ENCODE results near the gene MSH3. TPM values are rescaled to one million over a fixed set of nuclear protein-coding genes. Genes with fewer than 3 reads are reported as not detected.

The MSH3 gene
- total RNA-seq, 1 experiment from 2014 or later: 21.9 TPM

DNA sequence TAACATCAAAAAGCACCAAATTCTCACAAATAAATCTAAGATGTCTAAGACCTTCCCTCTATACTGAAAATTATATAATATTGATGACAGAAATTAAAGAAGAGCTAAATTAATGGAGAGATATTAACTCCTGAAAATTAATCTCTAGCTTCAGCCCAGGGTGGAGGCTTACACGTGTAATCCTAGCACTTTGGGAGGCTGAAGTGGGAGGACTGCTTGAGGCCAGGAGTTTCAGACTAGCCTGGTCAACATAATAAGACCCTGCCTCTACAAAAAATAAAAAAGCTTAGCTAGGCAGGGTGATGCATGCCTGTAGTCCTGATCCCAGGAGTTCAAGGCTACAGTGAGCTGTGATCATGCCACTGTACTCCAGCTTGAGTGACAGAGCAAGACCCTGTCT lies 44.8 kb upstream of the MSH3 start:
- Mint-ChIP-seq H3K36me3 (ENCODE audit: insufficient read depth, unreplicated experiment) (no peaks in the 10 kb centered on the region), H3K9me3 (ENCODE audit: unreplicated experiment) (no peaks in the 10 kb centered on the region), H3K27ac (ENCODE audit: low read depth, unreplicated experiment) (no peak overlapping the region), H3K4me3 (ENCODE audit: unreplicated experiment) (no peak overlapping the region), H3K4me1 (ENCODE audit: insufficient read depth, unreplicated experiment) (no peaks in the 10 kb centered on the region), H3K27me3 (ENCODE audit: insufficient read depth, unreplicated experiment) (no peaks in the 10 kb centered on the region)
- intact Hi-C loops (cut with micrococcal nuclease): no loop called here
- no peak for DNase-seq (ENCODE audit: unreplicated experiment)
- TF ChIP-seq, protein P1, sequence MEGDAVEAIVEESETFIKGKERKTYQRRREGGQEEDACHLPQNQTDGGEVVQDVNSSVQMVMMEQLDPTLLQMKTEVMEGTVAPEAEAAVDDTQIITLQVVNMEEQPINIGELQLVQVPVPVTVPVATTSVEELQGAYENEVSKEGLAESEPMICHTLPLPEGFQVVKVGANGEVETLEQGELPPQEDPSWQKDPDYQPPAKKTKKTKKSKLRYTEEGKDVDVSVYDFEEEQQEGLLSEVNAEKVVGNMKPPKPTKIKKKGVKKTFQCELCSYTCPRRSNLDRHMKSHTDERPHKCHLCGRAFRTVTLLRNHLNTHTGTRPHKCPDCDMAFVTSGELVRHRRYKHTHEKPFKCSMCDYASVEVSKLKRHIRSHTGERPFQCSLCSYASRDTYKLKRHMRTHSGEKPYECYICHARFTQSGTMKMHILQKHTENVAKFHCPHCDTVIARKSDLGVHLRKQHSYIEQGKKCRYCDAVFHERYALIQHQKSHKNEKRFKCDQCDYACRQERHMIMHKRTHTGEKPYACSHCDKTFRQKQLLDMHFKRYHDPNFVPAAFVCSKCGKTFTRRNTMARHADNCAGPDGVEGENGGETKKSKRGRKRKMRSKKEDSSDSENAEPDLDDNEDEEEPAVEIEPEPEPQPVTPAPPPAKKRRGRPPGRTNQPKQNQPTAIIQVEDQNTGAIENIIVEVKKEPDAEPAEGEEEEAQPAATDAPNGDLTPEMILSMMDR (IDR thresholded peaks at IDR 0.05; ENCODE audit: unreplicated experiment): no peak
- ChIA-PET CTCF (interaction anchor here (0.6 kb wide), 1 partner anchor 16 kb away, joined by 3 read pairs; no protein-coding TSS in a partner anchor), POLR2A (no interaction called here)
- BruUV-seq (replicated peaks): no TSS peak

GRCh38 chr5:80615266-80615914 lies 39.1 kb upstream of the MSH3 start:
- Mint-ChIP-seq H3K4me3 (ENCODE audit: unreplicated experiment) (no peak overlapping the region), H3K4me1 (ENCODE audit: insufficient read depth, unreplicated experiment) (no peaks in the 10 kb centered on the region), H3K27me3 (ENCODE audit: insufficient read depth, unreplicated experiment) (no peaks in the 10 kb centered on the region), H3K36me3 (ENCODE audit: insufficient read depth, unreplicated experiment) (no peaks in the 10 kb centered on the region), H3K9me3 (ENCODE audit: unreplicated experiment) (no peaks in the 10 kb centered on the region), H3K27ac (ENCODE audit: low read depth, unreplicated experiment) (no peak overlapping the region)
- POLR2A ChIA-PET: interaction anchor here (0.8 kb wide), 1 partner anchor 10 kb away, joined by 3 read pairs; no protein-coding TSS in a partner anchor
- intact Hi-C loops (cut with micrococcal nuclease): no loop called here
- no TSS peak for BruUV-seq (replicated peaks)
- DNase-seq (ENCODE audit: unreplicated experiment): no peak
- TF ChIP-seq, protein P1 (IDR thresholded peaks at IDR 0.05; ENCODE audit: unreplicated experiment): no peak
- CTCF ChIA-PET: no interaction called here

DNA sequence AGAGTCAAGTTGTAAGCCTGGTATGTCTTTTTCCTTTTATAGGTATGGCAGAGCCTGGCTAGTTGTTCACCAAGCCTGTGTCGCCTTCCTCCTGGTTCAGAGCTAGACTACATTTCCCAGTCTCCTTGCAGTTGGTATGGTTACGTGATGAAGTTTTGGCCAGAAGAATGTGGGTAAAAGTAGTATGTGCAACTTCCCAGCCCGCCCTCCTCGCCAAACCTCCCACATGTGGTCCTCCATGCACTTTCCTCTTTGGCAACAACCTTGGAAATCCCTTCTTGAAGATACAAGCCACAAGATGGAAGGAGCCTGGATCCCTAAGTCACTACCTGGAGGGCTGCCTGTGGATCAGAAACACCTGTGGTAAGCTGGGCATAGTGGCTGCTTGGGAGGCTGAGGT lies 36.0 kb upstream of the MSH3 start:
- Mint-ChIP-seq H3K9me3 (ENCODE audit: unreplicated experiment) (no peaks in the 10 kb centered on the region), H3K27me3 (ENCODE audit: insufficient read depth, unreplicated experiment) (no peaks in the 10 kb centered on the region), H3K4me1 (ENCODE audit: insufficient read depth, unreplicated experiment) (no peaks in the 10 kb centered on the region), H3K36me3 (ENCODE audit: insufficient read depth, unreplicated experiment) (no peaks in the 10 kb centered on the region), H3K4me3 (ENCODE audit: unreplicated experiment) (no peak overlapping the region), H3K27ac (ENCODE audit: low read depth, unreplicated experiment) (no peak overlapping the region)
- intact Hi-C loops (cut with micrococcal nuclease): no loop called here
- ChIA-PET POLR2A (no interaction called here), CTCF (no interaction called here)
- TF ChIP-seq, protein P1 (IDR thresholded peaks at IDR 0.05; ENCODE audit: unreplicated experiment): no peak
- BruUV-seq (replicated peaks): no TSS peak
- DNase-seq (ENCODE audit: unreplicated experiment): no peak

- TF ChIP-seq, protein P1 (IDR thresholded peaks at IDR 0.05; ENCODE audit: unreplicated experiment): no peak
- POLR2A ChIA-PET: no interaction called here
- no peak for DNase-seq (ENCODE audit: unreplicated experiment)
- Mint-ChIP-seq H3K36me3 (ENCODE audit: insufficient read depth, unreplicated experiment) (no peaks in the 10 kb centered on the region), H3K9me3 (ENCODE audit: unreplicated experiment) (no peaks in the 10 kb centered on the region), H3K27me3 (ENCODE audit: insufficient read depth, unreplicated experiment) (no peaks in the 10 kb centered on the region), H3K27ac (ENCODE audit: low read depth, unreplicated experiment) (no peak overlapping the region), H3K4me1 (ENCODE audit: insufficient read depth, unreplicated experiment) (no peaks in the 10 kb centered on the region), H3K4me3 (ENCODE audit: unreplicated experiment) (no peak overlapping the region)
- intact Hi-C loops (cut with micrococcal nuclease): no loop called here
- CTCF ChIA-PET: no interaction called here
- no TSS peak for BruUV-seq (replicated peaks)
These were observed 35.4 kb upstream of the MSH3 start for GRCh38 chr5:80619086-80619485.

Data from MCF 10A (cell line).